ENCODE data around the gene UNC5A. TPM values are rescaled to one million over a fixed set of nuclear protein-coding genes. Genes with fewer than 3 reads are reported as not detected.

UNC5A gene
- total RNA-seq, 1 donor, result not detected

DNA sequence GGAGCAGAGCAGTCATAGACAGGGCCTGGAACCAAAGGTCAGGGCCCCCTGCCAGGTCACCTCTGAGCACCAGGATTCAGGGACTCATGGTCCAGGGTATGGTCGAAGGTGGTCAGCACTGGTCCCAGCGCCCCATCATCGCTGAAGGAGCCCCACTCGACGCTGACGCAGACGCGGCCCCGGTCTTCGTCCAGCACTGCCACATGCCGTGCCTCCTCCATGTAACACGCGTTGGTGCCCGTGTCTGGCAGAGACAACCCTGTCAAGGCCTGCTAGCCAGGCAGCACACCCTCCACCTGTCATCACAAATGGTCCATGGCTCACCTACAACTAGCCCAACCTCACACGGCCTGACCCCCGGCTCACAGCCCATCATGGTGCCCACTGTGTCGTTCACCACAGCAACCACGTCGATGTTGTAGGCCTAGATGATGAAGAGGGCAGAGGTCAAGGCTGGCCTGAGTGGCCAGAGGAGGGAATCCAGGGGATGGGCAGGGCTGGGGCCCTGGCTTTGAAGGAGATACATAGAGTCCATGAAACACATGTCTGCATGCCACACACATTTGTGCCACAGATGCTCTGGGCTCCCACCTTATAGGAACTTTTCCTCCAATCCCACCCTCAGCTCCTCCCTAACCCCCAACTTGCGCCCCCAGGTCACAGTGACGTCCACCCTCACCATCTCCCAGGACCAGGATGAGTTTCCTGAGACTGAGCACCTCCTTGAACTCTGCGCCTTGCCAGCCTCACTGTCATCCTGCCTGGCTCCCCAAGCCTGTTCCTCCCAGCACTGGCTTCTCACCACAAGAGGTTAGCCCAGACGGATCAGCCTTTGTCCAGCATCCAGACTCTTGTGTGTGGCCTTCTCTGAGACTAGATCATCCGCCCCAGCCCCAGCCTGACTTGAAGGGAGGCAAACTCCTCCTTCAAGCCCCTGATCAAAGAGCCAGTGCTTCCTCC lies 79.2 kb downstream of the UNC5A start:
- no peak for DNase-seq (ENCODE audit: low read depth in 2 of 3, low spot score in 2 of 3)

DNA sequence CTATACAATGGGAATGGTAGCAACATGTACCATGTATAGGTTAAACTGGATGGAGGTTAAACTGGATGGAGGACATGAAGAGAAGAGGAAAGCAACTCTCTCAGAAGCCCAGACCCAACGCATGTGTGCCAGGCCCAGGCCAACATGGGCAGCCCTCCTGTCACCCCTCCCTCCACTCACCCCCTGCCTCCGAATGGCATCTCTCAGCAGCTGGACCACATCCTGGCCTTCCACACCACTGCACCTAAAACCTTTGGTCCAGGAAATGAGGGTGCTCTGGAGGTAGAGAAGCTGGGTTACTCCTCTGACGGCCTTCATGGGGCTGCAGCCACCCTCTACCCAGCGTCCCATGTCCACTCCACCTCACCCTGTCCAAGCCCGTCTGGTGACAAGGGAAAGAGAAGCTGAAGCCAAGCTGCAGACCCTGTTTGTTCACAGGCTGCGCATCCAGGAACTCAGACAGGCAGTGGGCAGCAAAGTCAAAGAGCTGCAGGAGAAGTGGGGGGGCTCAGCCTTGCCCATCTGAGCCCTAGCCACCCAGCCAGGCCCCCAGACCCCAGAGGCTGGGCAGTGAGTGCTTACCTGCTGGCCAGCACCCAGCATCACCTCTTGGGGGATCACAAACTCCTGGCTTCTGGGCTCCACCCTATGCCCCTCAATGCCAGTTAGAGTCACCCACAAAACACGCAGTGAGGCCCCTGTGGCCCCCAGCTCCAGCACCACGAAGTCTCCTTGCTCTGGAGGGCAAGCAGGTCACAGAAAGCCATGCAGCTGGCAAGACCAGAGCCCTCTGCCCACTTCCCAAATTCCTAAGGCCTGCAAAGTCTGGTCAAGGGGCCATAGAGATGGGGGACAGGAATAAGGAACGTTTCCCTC lies 80.3 kb downstream of the UNC5A start:
- no peak for DNase-seq (ENCODE audit: low read depth in 2 of 3, low spot score in 2 of 3)

DNA sequence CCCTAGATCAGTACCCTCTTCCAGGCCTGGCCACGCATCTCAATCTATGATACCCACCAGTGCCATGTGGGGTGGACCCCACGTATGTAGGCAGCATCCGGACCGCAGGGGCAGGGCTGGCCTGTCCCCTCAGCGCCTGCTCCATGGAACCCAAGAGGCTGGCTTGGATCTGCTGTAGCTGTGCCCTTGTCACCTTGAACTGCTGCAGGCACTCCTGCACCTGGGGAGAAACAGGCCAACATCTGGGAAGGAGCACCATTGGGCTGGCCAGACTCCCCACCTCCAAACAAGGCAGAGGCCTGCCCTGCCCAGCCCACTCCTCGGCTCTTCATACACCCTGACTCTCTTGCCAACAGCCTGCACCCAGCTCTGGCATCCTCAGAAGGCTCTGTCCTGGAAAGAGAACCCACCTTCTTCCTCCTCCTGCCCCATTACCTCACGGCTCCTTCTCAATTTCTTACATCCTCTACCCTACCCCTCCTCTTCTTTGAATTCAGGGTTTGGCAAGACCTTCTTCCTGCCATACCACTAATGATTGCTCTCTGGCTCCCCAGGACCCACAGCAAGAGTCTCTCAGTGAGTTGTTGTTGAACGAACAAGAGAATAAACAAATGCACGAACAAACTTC lies 81.1 kb downstream of the UNC5A start:
- no peak for DNase-seq (ENCODE audit: low read depth in 2 of 3, low spot score in 2 of 3)

DNA sequence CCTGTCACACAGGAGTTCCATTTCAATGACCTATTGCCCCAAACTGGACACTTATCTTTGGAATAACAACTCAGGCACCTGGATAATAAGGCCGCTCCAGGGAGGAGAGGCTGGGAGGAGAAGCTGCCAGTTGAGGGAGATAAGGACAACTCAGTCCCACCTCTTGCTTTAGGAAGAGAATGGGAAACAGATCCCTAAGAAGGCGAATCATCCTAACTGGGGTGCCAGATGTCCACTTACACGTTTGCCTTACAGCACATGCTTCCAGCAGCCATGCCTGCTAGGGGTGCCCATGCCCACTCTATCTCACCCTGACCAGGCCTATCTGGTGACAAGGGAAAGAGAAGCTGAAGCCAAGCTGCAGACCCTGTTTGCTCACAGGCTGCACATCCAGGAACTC lies 82.3 kb downstream of the UNC5A start:
- no peak for DNase-seq (ENCODE audit: low read depth in 2 of 3, low spot score in 2 of 3)

DNA sequence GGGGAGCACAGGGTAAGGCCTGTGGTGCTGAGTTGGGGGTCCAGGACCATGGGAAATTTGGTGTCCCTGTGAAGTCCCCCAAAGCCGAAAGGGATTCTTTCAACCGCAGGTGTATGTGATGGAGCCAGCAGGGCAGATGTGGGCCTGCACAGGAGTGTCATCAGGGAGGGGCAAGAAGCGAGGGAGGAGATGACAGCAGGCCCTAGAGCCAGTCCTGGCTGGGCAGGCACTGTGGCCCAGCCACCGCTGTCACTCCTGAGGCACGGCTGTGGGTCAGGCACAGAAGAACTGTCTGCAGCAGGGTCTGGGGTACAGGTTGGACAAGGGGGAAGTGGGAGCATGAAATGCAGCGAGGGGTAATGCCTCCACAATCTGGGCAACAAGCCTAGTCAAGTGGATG lies 83.9 kb downstream of the UNC5A start:
- DNase-seq (ENCODE audit: low read depth in 2 of 3, low spot score in 2 of 3), result no peak

DNA sequence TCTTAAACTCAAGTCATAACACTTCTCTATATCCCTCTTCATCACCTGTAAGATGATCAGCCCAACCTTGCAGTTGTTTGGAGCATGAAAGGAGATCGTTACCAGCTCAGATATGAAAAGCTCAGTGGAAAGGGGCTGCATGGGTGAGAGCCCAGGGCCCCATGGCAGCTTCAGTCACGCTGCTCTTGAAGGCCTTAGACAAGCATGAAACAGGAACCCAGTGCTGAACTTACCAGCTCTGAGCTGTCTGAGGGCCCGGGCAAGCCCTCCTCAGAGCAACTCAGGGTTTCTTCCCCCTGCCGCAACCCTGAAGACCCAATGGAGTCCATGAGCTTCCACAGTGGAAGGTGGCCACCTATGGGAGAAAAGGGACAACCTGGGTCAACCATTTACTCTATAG lies 85.5 kb downstream of the UNC5A start:
- DNase-seq (ENCODE audit: low read depth in 2 of 3, low spot score in 2 of 3), result no peak

DNA sequence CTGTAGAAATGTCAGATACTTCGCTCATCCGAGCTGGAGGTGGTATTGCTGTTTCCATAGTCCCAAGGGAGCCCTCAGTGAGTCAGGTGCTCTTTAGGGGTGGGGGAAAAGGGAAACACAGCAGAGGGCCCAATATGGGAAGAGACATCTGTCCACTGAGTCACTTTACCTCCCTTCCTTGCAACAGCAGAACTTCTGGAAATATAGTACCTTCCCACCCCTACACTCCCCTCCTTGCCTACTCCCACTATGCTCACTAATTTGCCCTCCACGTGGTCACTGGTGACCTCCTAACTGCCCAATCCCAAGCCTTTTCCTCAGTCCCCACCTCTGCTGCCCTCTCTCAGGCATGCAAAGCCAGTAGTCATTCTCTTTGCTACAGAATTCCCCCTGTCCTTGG lies 86.9 kb downstream of the UNC5A start:
- DNase-seq (ENCODE audit: low read depth in 2 of 3, low spot score in 2 of 3), result no peak

DNA sequence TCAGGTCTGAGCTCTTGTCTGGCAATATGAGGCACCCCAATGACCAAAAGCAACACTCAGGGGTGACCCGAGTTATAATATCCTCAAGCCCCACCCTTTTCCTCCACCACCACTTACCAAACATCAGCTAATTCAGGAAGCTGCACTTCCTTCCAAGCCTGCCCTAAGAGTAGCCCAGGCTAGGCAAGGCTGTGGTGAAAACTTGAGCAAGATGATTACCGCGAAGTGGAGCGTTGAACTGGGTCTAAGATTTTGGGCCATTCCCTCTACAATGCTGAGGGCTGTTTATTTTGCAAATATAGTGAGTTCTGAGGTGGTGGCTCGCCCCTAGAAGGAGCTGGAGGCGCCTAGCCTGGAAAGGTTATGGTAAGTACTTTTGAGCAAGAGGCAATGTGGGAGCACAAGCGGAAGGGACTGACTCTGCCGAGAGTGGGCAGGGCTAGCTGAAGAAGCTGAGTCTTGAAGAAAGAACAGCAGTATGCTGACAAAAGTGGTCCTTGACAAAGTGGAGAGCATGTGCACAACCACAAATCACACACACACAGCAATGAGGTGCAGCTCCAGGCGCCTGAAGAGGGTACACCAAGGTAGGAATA lies 89.0 kb downstream of the UNC5A start, which contains the start of gene HK3:
TSS of gene HK3 (minus strand) at position 51 of the 596 bp plus-strand sequence. CDS start 3,187 bp downstream, outside the sequence.
- peak in 2 of 3 donors; percentile 12 to 54 for DNase-seq (ENCODE audit: low read depth in 2 of 3, low spot score in 2 of 3)

DNA sequence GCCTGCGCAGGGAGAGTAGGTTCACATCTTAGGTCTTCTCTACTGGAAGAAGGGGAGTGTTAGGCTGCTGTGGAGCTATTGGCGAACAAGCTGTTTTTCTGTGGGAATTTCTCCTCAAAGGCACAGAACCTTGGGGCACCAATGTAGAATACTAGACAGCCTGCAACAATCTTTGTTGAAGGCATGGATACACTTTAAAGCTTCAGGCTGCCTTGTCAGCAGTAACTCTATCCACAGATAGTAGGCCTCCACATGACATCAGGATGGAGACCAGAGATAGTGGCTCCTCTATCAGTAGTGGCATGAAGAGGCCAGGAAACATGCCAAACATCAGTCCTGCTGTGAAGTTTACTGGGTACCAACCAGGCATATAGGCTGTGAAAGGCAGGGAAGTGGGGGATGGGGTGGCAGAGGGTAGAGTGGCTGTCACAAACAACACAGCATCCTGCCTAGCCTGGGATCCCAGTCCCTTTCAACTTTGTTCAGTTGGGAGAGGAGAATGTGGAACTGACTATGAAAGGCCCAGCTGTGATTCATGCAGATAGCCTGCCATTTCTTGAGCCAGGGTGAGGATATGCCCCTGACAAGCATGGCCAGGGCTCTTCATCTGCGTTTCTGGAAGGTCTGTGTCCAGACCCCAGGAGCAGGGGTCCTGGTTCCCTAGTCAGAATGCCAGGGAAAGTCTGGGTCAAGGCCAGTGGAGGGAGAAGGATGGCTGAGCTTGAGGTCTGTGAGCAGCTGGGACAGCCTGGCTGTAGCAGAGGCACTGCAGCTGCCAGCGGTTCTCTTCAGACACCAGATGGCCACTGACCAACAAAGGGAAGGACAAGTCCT lies 89.8 kb downstream of the UNC5A start:
- no peak for DNase-seq (ENCODE audit: low read depth in 2 of 3, low spot score in 2 of 3)

DNA sequence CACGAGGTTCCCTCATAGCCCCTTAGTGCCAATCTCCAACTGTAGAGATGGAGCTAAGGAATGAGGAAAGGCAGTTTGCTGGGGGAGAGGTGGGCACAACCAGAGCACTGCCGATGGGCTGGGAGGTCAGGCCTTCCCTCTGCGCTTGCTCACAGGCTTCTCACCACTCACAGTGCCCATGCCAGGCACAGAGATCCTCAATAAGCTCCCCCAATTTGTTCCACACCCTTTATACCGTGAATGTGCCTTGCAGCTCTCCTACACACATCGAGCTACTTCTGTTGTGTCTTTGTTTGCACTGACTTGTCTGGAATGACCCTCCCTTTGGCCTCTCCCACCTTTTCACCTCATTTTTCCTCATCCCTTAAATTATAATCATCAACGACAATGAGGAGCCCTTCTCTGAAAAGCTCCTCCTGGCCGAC lies 90.4 kb downstream of the UNC5A start:
- DNase-seq (ENCODE audit: low read depth in 2 of 3, low spot score in 2 of 3), result no peak

DNA sequence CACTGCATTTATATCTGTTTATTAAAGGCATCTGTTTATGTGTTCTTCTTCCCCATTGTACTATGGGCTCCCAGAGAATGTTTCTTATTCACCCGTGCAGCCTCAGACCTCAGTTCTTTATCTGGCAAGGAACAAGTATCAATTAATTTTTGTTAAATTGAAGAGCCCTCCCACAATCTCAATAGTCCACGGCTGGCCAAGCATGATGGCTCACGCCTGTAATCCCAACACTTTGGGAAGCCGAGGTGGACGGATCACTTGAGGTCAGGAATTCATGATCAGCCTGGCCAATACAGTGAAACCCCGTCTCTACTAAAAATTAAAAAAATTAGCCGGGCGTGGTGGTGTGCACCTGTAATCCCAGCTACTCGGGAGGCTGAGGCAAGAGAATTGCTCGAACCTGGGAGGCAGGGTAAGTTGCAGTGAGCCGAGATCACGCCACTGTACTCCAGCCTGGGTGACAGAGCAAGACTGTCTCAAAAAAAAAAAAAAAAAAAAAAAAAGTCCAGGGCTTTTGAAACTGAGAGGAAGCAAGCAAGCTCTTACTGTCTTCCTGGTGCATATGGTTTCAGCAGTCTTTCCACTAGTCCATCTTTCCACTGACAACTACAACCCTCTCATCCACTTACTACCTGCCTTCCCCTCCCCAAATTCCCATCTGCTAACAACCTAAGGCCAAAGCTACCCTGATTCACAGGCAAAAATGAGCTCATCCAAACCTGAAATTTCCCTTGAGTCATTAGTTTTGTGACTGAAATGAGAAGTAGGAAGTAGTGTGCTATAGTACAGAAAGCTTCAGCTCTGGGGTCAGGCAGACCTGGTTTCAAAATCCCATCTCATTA lies 91.1 kb downstream of the UNC5A start:
- DNase-seq (ENCODE audit: low read depth in 2 of 3, low spot score in 2 of 3), result no peak

DNA sequence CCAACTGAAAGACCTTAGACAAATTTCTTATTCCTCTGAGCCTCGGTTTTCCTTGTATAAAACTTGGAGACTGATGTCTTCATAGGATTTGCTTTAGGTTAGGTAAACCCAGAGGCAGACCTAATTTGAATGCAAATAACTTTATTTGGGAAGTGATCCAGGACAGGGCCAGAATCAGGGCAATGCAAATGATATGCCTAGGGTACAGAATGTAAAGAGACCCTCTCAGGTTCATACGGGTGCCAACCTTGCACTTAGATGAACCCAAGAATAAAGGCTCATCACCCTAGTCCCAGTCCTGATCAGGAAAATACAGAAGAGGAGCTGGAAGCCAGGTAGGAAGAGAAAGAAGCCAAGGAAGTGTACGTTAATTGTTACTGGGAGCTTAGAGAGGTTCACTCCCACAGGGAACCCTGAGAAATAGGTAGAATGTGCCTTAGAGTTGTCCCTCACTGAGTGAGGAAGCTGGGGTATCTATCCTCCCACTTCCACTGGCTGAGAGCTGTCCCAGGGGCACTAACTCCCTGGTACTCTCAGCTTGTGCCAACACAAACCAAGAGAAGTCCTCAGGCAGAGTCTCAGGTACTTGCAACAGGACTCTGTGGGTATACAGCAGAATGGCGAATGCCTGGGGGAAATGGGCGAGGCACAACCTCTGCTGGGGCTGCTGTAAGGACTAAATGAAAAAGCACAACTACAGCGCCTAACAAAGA lies 91.9 kb downstream of the UNC5A start:
- DNase-seq (ENCODE audit: low read depth in 2 of 3, low spot score in 2 of 3), result no peak

DNA sequence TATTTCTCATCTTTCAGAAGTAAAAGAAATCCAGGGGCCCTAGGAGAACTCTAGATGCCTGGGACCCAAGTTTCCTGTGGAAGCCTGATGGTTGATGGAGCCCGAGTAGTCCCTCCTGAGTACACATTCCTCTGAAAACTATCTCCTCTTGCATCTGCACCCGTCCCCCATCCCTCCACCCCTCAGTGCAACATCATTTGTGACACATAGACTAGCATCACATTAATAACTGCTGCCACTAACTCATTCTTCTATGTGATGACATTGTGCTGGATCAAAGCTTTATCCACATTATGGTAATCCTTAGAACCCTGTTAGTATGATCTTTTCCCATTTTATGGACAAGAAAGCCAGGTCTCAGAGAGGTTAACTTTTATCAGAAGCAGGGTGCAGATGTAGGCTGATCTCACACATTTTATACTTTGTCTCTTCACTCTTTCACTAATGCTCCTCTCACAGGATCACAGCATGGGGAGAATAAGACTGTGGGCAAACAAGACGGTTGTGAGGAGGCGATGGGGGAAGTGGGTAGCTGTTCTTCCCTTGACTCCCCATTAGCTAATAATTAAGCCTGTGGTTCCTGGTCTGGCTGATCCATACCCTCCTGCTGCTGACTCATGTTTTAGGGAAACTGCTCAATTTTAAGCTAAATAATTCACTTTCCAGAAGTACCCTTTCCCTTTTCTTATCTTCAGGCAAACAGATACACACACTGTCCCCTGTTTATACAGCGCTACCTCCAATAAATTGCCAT lies 92.7 kb downstream of the UNC5A start:
- DNase-seq (ENCODE audit: low read depth in 2 of 3, low spot score in 2 of 3), result no peak

DNA sequence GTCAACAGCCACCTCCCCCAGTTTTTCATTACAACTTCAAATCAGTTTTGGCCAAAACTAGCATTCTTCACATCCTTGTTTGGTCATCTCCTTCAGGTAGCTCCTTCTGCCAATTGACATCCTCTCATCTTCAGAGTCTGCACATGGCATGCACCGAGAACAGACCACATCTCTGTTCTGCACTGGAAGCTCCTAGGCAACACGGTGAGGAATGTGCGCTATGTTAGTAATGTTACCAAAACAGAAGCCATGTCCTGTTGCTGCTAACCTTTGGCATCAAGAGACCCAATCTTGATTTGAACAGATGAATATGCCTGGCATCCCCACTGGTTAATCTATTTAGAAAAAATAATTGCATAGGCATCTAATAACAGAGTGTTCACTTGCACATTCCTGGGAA lies 93.9 kb downstream of the UNC5A start:
- DNase-seq (ENCODE audit: low read depth in 2 of 3, low spot score in 2 of 3), result no peak

DNA sequence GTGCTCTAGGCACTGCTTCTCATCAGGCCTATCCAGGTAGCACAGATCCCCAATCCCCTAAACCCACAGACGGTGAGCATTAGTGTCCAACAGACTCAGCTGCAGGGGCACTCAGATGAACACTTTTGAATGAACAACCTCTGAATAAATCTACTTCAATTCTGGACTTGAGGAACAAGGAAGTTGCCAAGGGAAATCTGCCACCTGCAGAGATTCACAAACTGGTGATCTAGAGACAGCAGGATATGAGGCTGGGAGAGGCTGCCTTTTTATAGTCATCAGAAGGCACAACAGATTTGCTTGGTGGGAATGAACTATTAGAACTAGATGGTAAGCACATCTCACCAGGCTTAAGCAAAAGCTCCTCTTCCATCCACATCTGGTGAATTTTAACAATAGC lies 95.8 kb downstream of the UNC5A start:
- DNase-seq (ENCODE audit: low read depth in 2 of 3, low spot score in 2 of 3), result no peak

DNA sequence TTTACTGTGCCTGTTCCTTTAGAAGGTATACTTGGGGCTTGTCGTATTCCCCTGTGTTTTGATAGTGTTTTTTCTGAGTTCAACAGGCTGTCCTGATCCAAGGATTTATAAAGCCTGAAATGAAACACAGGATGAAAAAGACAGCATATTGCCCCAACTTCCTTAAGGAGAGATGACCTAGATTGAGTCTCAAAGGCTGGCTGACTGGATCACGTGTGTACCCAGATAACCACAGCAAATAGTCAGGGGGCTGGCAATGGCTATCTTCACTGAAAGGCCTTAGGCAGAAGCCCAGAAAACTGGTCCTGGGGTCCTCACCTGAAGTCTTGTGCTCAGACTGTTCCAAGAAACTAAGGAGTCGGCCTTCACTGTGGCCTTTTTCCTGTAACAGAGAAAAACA lies 96.4 kb downstream of the UNC5A start:
- no peak for DNase-seq (ENCODE audit: low read depth in 2 of 3, low spot score in 2 of 3)

DNA sequence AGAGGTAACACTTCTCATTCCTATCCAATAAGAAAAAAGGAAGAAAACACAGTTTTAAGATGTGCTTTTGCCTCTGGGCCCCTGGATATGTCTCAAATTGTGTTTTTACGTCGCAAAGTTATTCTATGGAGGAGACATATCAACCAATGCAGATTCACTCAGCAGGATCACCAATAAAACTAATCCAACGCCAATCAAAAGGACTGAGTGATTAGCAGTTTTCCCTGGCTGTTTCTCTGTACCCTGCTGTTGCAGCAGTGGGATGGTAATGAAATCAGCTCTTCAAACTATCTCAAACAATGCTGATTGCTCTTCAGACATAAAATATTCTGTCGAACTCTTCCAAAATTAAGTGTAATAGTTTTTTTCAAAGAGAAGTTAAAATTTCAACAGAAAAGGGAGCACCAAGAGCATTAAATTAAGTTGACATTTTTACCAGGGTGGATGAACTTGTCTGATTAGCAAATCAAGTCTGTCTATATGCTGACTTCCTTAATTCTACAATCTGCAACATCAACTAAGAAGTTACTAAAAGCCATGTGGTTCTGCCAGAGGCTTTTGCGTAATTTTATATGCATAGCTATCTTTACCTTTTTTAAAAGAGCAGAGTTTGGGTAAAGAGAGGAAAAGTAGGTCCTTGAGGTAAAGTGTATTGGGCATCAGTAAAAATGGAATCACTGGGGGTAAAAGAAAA lies 98.5 kb downstream of the UNC5A start:
- no peak for DNase-seq (ENCODE audit: low read depth in 2 of 3, low spot score in 2 of 3)

Data from hematopoietic multipotent progenitor cell (in vitro differentiated cells).